Muscle of leg (tissue), 11 donors: ENCODE measurements around the gene EEF2. TPM values are rescaled to one million over a fixed set of nuclear protein-coding genes. Genes with fewer than 3 reads are reported as not detected.

ENCODE experiments used
- DNase-seq: peaks from one replicate; pipeline ENCODE4 v3.0.0; 2013
- H3K27ac ChIP-seq: one replicate; pipeline ENCODE4 v1.5.1; 2013; ENCODE audit warnings: mild to moderate bottlenecking, low read length, control low read depth
- H3K27me3 ChIP-seq: one replicate; pipeline ENCODE4 v1.6.1; 2013; ENCODE audit warnings: low read length; ENCODE audit not compliant: control insufficient read depth, insufficient read depth
- H3K36me3 ChIP-seq: one replicate; pipeline ENCODE4 v1.6.1; 2013; ENCODE audit warnings: low read length; ENCODE audit not compliant: control insufficient read depth, insufficient read depth
- H3K4me1 ChIP-seq: one replicate; pipeline ENCODE4 v1.6.1; 2013; ENCODE audit warnings: low read length; ENCODE audit not compliant: control insufficient read depth, insufficient read depth
- H3K4me3 ChIP-seq: one replicate; pipeline ENCODE4 v1.5.1; 2013; ENCODE audit warnings: low read length, control low read depth
- H3K9me3 ChIP-seq: replicated peaks from 2 replicates; pipeline ENCODE4 v1.6.1; 2013; ENCODE audit warnings: low read depth, low read length; ENCODE audit not compliant: control insufficient read depth
- WGBS: methylation state at CpG from one replicate; pipeline ENCODE4 v1.1.5; 2013; ENCODE audit warnings: missing lambda C conversion rate; ENCODE audit not compliant: insufficient coverage; 5-methylcytosine and 5-hydroxymethylcytosine counted together
- polyA plus RNA-seq, 8 donors: library from polyadenylated mRNA; unstranded; fragments of 120-200 nt; gene quantifications; one replicate each; pipeline versions ENCODE4 v1.2.1 to v1.2.3, GENCODE V29; 2013; ENCODE audit warnings: inconsistent platforms in 1 of 8, low replicate concordance in 1 of 8; ENCODE audit not compliant: insufficient read length in 8 of 8, insufficient read depth in 1 of 8
- total RNA-seq: library from RNA; stranded (reverse); fragments of 120-200 nt; gene quantifications from one replicate; pipeline ENCODE4 v1.2.4, GENCODE V29; 2013

EEF2 gene
- total and polyA plus RNA-seq, 9 donors, result 2,533 to 3,060 (median 2,720) TPM

DNA sequence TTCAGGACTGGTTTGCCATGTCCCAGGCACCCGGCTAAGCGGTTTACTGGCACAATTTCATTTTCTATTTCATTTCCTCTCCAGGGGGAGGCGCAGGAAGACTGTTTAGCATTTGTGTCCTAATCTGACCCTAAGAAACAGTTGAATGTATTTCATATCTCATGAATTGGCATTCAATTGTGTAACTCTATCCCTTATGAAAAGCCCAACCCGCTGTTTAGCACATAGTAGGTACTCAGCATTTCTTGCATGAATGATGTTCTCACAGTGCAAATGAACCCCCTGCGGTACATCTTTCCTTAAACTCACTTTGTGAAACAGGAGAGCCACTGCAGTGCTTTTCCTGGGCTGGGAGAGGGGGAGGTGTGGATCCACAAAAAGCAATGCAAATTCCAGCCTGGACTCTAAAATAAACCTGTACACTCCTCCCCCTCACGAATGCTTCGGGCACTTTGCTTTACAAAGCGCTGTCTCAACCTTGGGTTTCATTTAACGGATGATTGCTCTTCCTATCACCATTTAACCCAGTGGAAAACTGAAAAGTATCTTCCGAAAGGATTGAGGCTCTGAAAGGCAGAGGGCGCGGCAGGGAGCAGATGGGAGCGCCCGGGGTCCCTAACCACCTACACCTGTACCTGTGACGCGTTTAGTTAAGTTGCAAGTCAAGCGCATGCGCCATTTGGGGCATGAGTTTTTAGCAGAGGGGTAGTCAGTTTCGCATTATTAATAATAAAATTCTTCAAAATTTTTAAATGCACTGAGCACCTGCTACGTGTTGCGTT lies 1.2 kb upstream of the EEF2 start:
- WGBS, result 0% methylated on average over 3 of the region's 21 CpGs
- Histone ChIP-seq H3K27me3 (peaks cover 13% of the 10 kb centered on the region), H3K4me1 (peaks cover 49% of the 10 kb centered on the region), H3K27ac (no peak overlapping the region), H3K4me3 (peak overlapping the region; percentile 98), H3K9me3 (no peaks in the 10 kb centered on the region), H3K36me3 (peaks cover 29% of the 10 kb centered on the region)
- DNase-seq, result peak; percentile 85

DNA sequence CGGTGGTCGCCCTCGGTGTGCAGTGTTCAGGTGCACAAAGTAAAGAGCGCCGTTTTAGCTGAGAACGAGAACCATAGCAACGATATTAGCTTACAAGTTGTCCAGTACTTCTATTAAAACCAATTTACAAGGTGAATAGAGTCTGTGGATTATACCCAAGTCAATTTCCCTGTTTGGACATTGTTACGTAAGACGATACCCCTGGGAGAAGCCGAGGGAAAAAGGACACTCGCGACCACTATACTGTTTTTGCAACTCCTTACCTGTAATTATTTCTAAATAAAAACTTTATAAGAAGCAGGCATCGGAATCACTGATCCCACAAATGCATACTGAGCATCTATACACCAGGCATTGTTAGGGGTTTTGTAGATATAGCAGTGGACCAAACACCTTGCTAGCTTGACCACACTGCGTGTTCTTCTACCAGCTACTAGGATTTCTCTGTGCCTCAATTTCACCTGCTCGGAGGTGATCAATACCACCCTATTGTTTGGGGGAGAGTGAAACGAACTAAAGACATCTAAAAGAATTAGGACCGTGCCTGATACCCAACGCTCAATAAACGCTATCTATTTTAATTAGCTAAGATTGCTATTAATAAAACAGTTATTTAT lies 488 bp upstream of the EEF2 start:
- Histone ChIP-seq H3K36me3 (peaks cover 36% of the 10 kb centered on the region), H3K4me1 (peaks cover 49% of the 10 kb centered on the region)
- DNase-seq, result no peak

DNA sequence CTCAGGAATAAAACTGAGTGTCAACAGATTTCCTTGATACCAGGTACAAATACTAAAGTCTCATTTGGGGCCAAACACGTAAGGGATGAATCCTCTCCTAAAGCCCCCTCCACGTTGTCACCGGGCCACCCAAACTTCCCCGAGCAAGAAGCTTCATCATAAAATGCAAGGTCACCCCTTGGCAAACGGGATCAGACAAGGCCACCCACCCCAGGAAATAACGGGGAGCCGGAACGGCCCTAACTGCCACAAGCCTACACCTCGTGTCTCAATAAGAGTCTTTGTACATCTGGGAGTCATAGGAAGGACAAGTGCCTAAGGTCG lies 717 bp downstream of the EEF2 start:
- H3K9me3 ChIP-seq, result no peaks in the 10 kb centered on the region
- H3K27me3 ChIP-seq, result peaks cover 13% of the 10 kb centered on the region
- peaks cover 48% of the 10 kb centered on the region for H3K36me3 ChIP-seq
- H3K4me3 ChIP-seq, result peak overlapping the region; percentile 98
- H3K27ac ChIP-seq, result peak overlapping the region; percentile 90
- peaks cover 49% of the 10 kb centered on the region for H3K4me1 ChIP-seq
- DNase-seq, result peak; percentile 47
- WGBS, result 0% methylated on average over 4 of the region's 10 CpGs

More for the DNA sequence above, 488 bp upstream of the EEF2 start:
- H3K9me3 ChIP-seq, result no peaks in the 10 kb centered on the region
- peak overlapping the region; percentile 98 for H3K4me3 ChIP-seq
- 0% methylated on average over 3 of the region's 19 CpGs for WGBS
- no peak overlapping the region for H3K27ac ChIP-seq
- H3K27me3 ChIP-seq, result peaks cover 13% of the 10 kb centered on the region

DNA sequence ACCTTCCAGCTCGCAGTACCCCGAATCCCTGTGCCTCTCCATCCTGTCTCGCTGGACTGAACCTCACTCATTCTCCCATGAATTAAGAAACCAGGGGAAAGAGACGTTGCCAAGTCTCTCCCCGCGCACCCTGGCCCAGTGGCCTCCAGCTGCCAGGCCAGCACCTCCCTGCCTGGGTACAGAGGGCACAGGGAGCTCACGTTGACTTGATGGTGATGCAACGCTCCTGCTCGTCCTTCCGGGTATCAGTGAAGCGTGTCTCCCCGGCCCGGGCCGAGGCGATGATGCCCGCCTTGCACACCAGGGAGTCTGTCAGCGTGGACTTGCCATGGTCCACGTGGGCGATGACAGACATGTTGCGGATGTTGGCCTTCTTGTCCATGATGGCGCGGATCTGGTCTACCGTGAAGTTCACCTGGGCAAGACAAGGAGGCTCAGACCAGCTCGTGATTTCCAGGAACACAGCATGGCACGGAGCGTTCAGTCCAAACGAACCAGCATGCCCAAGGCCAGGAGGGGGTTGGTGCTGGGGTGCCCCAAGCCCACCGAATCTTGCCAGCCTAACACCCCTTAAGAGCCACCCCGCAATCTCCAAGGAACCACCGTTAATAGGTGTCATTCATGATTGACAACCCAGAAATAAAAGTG lies 1.2 kb downstream of the EEF2 start:
- Histone ChIP-seq H3K27me3 (peaks cover 13% of the 10 kb centered on the region), H3K36me3 (peaks cover 53% of the 10 kb centered on the region), H3K27ac (peak overlapping the region; percentile 90), H3K9me3 (no peaks in the 10 kb centered on the region), H3K4me3 (peak overlapping the region; percentile 98), H3K4me1 (peaks cover 49% of the 10 kb centered on the region)
- WGBS, result 47% methylated on average over 25 of the region's 30 CpGs
- peak; percentile 28 for DNase-seq

DNA sequence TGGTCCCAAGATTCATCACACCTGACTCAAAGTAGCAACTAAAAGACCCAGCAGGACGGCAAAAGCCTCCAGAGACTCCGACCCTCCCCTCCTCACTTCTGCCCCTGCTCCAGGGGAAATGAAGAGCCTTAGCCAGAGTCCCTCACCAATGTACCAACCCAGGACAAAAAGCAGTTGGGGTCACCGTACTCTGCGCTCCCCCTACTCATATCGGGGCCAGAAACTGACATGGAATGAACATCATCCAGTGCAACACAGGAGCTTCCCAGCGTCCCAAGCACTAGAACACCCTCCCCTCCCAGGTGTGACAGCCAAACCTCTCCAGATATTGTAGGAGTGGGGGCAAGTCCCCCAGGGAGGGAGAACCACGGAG lies 1.7 kb downstream of the EEF2 start:
- H3K27me3 ChIP-seq, result peaks cover 13% of the 10 kb centered on the region
- DNase-seq, result no peak
- H3K27ac ChIP-seq, result peak overlapping the region; percentile 90
- H3K36me3 ChIP-seq, result peaks cover 57% of the 10 kb centered on the region
- no peaks in the 10 kb centered on the region for H3K9me3 ChIP-seq
- 36% methylated on average over 2 of the region's 7 CpGs for WGBS
- H3K4me1 ChIP-seq, result peaks cover 49% of the 10 kb centered on the region
- peak overlapping the region; percentile 98 for H3K4me3 ChIP-seq

DNA sequence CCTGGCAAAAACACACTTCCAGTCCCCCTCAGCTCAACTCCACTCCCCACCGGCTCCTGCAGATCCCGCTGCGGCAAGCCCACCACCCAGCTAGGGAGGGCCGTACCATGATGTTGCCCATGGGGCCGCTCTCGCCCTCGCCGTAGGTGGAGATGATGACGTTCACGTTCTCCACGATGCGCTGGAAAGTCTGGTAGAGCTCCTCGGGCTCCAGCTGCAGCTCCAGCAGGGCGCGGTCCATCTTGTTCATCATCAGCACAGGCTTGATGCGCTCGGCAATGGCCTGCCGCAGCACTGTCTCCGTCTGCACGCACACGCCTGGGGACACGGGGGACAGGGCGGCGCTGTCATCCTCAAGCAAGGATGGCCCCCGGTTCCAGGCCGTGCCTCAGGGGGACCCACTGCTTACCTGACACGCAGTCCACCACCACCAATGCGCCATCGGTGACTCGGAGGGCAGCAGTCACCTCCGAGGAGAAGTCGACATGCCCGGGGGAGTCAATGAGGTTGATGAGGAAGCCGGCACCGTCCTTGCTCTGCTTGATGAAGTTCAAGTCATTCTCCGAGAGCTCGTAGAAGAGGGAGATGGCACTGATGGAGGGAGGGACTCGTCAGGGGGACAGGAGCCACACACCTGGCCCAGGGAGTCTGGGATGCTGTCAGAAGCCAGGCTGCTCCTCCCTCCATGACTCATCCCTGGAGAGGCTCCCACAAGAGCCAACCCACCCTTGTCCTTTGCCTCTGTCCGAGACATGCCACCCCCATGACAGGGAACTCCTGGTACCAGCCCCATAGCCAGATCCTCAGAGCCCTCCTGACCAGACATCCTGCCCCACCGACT lies 2.3 kb downstream of the EEF2 start:
- WGBS, result 78% methylated on average over 31 of the region's 40 CpGs
- DNase-seq, result peak; percentile 25
- Histone ChIP-seq H3K4me1 (peaks cover 46% of the 10 kb centered on the region), H3K9me3 (no peaks in the 10 kb centered on the region), H3K27ac (no peak overlapping the region), H3K4me3 (no peak overlapping the region), H3K27me3 (peaks cover 13% of the 10 kb centered on the region), H3K36me3 (peaks cover 62% of the 10 kb centered on the region)

DNA sequence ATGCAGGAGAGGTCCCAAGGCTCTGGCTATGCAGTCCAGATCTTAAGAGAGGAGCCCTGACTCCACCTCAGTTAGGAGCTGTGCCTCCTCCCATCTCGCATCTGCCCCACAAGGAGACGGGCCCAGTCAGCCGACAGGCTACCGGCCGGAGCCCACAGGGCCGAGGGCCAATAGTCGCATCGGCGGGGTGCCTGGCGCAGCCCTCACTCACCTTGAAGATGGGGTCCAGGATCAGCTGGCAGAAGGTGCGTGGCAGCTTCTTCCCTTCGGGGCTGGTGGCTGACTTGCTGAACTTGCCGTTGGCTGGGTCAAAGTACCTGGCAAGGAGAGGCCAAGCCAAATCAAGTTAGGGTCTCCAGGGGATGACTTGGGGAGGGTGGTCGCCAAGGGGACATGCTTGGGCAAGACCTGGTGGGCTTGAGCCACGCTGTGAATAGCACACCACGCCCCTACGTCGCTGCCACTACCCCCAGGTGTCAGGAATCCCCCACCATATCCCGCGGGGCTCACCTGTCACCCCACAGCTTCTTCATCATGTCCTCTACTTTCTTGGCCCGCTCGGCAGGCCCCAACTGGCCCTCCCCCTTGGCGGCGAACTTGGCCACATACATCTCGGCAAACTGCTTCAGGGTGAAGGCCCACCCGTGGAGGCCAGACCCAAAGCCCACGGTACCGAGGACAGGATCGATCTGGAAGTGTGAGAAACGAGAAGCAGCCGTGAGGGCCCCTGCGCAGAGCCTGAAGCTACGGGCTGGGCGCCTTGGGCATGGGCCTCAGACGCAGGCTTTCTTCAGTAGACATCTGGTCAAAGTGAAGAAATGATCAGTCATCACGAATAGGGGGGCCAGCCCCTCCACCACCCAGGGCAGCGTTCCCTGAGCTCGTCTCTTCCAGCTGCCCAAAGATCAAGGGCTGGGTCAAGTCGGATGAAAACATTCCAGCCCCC lies 3.3 kb downstream of the EEF2 start:
- no peak overlapping the region for H3K4me3 ChIP-seq
- peaks cover 71% of the 10 kb centered on the region for H3K36me3 ChIP-seq
- peak; percentile 12 for DNase-seq
- no peaks in the 10 kb centered on the region for H3K9me3 ChIP-seq
- peaks cover 38% of the 10 kb centered on the region for H3K4me1 ChIP-seq
- peaks cover 6% of the 10 kb centered on the region for H3K27me3 ChIP-seq
- no peak overlapping the region for H3K27ac ChIP-seq
- 86% methylated on average over 30 of the region's 39 CpGs for WGBS

DNA sequence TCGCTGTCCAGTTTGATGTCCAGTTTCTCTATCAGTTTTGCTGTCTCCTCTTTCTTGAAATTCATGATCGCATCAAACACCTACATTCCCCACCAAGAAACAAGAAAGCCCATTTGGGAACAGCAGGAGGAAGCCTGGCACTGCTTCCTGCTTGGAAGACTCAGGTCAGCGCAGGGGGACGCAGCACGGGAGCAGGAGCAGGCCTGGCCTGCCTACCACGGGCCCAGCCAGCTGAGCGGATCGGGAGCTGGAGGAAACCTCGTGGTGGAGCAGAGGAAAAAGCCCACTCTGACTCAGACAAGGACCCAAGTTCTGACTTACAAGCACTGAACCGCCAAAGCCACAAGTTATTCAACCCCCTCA lies 3.9 kb downstream of the EEF2 start:
- Histone ChIP-seq H3K27me3 (no peaks in the 10 kb centered on the region), H3K36me3 (peaks cover 77% of the 10 kb centered on the region), H3K4me1 (peaks cover 33% of the 10 kb centered on the region), H3K4me3 (no peak overlapping the region), H3K27ac (no peak overlapping the region), H3K9me3 (no peaks in the 10 kb centered on the region)
- WGBS, result 88% methylated on average over 9 of the region's 10 CpGs
- DNase-seq, result no peak
